Stimulated activated naive CD4-positive, alpha-beta T cell (primary cell): ENCODE data around the gene ANKRD13B.

Experiments used
- DNase-seq, 6 experiments: peaks; one replicate each; lab custom pipeline; 2025; lab: John Stamatoyannopoulos, UW

The ANKRD13B gene

DNA sequence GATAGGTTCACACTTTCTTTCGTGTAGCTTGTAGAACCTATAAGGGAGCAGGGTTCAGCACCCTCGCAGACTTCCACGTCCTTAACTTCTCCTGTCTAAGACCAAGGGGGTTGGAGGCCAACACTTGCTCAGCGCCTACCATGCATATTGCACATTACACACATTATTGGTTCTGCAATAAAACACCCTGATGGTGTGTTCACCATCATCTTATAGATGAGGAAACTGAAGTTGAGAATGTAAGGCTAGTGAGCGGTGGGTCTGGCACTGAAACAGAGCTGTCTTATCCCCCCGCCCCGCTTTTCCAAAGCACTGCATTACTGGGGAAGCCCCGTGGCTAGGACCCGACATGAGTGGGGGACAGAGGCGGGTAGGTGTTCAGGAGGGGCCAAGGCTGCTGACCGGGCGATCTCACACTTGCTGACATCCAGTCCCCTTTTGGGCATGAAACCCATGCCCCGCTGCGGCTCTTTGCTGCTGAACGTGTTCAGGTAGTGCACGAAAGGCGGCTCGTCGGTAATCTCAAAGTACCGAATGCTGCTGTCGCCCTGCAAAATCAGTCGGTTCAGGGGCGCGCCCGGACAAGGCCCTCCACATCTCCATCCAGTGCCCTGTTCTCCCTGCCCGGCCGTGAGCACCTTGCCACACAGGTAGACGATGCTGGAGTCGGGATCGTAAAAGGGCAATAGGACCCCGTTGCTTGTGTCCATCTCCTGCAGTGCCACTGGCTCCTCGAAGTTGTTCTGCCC, 23.5 kb downstream of the ANKRD13B start:
- DNase-seq: peak in 2 of 6 experiments; percentile 22 to 31

DNA sequence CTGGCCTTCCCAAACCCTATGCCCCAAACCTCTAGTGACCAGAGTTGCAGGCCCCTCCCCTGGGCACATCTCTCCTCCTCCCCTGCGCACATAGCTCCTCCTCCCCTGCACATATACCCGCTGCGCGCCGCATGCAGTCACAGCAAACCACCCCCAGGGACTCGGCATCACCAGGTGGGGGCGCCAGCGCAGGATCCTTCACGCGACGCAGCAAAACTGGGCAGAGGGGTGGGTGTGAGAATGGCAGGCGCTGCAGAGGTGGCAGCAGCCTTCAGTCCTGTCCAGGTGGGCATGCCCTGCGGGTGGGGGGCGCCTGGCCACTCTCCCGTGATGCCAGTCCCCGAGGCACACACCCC, 24.2 kb downstream of the ANKRD13B start:
- DNase-seq: peak; percentile 78 to 88 (median 82)

DNA sequence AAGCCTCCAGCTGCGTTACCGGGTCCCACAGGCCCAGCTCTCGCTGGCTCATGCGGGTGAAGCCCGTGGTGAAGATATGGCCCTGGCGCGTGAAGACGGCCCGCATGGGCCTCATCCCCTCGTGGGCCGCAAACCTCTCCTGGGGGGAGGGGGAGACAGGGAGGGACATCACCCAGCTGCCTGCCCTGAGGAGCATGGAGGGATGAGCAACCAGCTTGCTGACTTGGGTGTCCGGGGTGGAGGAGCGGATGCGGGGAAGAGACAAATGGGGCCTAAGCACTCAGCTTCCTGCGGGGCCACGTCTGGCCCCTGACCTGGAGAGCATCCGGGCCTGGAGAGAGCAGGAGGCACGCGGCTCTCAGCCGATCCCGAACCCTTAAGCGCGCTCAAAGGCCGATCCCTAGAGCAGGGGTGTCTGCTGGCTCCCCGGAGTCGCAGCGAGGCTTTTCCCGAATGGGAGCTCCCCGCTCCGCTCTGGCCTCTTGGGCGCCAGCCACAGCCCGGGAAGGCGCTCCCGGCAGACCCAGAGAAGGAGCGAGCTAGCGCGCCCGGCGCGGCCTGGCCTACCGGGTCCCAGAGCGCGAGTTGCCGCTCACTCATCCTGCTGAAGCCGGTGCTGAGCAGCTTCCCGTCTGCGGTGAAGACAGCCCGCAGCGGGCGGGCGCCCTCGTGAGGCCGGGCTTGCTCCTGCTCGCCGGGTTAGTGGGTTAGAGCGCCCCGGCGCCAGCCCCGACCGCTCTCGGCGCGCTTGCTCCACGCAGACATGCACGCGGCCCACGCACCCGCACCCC, 24.7 kb downstream of the ANKRD13B start:
- DNase-seq: peak; percentile 73 to 85 (median 79)

DNA sequence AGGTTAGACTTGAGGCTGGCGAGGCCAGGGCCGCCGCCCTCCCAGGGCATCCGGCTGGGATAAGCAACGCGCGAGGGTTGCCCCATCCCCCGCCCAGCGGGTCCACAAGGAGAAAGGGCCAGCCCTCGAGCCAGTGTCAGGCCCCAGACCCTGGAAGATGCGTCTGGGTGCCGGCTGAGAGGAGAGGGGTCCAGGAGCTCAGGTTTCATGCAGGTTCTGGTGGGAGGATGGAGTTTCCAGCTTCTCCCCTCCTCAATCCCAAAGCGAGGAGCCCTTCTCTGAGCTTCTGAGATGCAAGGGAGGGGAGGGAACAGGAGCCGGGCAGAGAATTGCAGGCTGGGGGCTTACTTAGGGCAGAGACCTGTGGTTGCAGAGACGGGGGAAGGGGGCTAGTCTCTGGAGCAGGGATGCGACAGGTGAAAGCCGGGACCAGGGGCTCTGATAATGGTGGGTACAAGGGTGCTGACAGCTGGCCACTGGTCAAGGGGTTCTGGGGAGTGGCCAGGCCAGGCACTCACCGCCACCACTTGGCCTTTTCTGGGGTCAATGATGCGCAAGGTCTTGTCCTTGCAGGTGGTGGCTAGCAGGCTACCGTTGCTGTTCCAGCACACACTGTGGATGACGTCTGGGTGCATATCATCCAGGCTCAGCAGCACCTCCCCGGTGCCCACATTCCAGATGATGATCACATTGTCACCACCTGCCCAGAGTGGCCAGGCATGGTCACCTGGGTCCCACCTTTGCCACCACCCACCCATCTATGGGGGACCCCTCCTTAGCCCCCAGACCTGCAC, 25.5 kb downstream of the ANKRD13B start:
- no peak for DNase-seq

DNA sequence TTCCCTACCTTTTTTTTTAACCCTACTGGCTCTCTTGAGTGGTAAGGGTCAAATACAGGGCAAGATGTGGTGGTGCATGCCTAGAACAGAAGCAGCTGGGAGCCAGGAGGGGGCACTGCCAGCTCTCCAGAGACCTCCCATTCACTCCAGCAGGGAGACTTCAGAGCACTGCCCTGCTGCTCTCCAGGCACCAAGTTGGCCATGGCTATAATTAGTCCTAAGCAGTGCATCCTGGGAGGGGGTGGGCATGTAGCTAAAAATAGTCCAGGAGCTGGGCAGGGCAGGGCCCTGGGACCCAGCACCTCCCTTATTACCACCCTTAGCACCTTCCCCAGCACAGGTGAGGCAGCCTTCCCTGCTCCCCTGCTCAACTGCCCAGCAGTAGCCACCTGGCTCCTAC, 26.3 kb downstream of the ANKRD13B start:
- DNase-seq: no peak

DNA sequence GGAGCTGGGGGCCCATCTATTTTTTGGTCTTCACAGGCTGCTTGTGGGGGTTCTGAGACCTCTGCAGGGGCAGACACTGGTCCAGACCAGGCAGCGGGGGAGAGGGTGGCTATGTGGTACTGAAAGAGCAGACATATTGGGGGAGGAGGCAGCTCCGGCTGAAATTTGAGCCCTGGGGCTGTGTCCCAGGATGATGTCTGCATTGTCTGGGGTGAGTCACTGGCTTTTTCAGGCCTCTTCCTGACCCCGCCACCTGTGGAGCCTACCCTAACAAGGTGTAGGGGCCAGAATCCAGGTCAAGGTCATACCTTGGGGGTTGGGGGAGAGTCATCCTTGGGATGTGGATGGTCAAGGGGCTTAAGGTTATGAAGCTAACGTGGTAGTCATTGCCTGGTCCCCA, 27.3 kb downstream of the ANKRD13B start:
- no peak for DNase-seq

DNA sequence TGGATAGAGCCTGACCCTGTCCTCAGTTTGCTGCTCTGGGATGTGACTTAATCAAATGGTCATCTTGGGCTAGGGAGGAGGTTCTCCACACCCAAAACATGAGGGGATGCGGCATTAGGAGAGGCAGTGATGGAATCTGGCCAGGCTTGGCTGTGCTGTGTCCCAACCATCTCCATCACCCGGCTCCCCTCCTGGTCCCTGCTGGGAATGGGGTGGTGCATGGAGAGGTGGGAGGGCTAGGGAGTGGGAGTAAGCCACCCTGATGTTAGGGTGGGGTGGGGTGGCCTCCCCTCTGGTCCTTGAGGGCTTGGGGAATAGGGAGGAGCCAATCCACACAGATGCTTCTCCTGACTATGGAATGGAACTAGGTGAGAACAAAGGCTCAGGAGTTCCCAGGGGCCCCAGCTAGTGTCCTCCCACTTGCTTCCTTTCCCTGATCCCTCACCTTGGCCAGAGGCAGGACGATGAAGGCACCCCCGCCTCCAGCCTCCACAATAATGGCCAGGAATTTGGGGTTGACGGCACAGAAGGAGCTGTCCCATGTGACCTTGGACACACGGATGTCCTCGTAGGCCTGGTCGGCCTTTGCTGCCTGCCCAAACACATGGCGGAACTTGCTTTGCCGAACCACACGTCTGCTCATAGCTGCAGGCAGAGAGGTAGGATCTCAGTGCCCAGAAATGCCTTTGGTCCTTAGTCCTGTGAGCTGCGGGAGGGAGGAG, 28.0 kb downstream of the ANKRD13B start:
- DNase-seq: no peak

DNA sequence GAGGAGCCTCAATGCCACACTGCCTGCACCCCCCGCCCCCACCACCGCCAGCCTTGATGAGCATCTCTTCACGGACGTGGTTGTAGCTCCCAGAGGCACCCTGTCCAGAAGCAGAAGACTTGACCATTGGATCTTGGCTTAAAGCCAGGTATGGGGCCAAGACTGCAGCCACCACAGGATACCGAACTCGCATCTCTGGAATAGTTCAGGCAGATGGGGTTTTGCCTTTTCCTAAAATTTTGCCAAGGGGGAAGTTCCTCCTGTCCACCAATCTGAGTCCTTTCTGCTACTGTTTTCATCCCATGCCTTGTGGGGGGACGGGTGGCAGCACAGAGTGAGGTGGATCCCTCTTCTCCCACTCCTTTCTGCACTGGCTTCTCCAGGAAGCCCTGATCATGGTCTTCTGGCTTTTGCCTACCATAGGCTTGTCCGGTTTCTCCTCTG, 28.8 kb downstream of the ANKRD13B start:
- DNase-seq: no peak

DNA sequence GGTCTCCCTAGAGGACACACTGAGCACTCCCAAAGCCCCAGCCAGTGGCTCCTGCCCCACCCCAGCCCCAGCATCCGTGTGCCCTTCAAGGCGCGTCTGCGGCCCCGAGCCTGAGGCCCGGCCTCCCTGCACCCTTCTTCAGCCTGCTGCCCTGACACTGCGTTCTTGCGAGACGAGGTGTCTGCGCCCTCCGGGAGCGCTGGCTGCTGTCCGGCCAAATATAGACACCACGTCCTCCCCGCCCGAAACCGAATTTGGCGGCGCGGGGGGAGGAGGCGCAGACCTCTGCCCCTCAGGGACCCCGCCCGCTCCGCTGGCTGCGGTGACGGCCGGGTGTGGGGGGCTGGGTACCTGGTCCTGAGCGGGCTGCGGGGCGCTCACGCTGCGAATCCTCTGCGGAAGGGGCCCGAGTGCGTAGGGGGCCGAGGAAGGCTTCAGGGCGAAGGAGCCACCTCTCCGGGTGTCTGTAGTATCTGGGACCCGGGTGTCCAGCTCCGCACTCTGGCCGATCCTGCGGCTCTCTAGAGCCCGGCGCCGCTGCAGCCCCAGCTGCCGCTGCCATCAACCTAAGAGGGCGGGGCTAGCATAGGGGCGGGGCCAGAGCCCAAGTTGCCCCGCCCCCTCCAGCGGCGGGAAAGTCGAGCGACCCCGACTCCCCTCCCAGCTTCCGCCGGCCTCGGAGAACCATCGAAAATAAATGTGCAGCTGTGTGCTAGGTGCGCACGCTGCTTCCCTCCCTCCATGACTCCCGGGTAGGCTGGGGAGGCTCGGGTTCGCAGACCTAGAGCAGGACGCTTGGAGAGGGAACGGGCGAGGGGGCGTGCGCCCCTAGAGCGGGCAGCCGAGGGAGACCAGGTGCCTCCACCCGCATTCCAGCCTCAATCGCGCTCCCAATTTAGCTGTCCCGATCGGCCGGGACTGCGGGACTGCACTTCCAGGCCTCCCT, 29.7 kb downstream of the ANKRD13B start, which contains the start of gene CORO6:
Gene CORO6 (minus strand): TSS at position 576 of the 946 bp plus-strand sequence. CDS start 1,491 bp downstream, outside the sequence.
- peak; percentile 32 to 71 (median 70) for DNase-seq

DNA sequence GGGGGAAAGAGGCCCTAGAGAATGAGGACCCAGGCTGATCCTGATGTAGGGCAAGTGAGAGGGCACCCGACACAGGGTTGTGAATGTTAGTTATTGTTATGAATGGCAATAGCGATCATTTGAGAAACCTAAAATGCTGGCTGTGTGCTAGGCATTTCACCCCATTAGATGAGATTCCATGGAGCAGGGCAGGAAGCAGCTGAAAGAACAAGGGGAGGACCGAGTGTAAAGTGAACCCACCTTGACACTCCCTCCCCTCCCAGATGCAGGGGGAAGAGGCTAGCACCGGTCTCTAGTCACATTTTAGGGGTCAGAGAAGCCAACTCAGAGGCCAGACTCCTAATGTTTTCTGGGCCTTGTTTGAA, 30.3 kb downstream of the ANKRD13B start:
- no peak for DNase-seq

DNA sequence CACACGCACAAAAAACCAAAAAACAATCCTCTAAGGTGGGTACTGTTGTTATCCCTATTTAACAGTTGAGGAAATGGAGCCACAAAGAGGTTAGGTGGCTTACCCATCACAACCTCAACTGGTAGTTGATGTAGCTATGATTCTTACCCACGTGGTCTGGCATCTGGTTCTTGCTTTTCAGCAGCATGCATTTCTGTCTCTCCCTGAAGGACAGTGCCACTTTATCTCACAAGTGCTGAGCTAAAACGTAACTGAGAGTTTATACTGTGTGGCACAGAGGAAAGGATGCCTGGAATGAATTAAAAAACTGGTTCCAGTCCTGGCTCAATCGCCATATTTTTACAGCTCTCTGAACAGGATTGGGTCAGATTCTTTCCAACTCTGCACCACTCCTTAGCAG, 31.7 kb downstream of the ANKRD13B start:
- no peak for DNase-seq

DNA sequence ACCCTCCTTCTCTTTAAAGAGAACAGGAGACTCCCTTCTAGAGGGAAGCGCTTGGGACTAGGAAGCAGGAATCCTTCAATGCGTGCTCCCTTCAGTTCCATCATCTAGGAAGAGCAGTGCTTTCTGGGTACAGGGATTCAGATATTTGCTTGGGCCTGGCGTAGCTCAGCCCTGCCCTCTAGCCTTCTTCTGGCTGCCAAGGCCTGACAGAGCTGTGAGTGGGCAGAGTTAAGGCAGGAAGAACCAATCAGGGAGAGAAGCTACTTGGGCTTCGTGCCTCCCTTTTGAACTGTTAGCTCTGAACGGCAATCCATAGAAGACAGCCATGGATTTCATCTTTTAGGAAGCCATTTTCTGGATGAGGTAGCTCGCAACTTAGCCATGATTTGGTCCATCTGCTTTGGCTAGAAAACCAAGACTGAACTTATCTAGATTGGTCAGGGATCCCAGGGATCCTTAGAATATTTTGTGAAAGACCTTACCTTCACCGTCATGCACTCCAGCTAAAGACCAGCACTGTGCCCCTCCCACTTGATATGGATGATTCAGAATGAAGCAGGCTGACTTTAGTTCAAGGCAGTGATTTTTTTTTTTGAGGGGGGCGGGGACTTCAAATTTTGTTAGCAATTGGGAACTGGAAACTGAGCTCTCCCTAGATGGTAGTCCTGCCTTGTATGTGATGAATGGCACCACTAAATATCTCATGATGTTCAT, 32.3 kb downstream of the ANKRD13B start:
- no peak for DNase-seq

DNA sequence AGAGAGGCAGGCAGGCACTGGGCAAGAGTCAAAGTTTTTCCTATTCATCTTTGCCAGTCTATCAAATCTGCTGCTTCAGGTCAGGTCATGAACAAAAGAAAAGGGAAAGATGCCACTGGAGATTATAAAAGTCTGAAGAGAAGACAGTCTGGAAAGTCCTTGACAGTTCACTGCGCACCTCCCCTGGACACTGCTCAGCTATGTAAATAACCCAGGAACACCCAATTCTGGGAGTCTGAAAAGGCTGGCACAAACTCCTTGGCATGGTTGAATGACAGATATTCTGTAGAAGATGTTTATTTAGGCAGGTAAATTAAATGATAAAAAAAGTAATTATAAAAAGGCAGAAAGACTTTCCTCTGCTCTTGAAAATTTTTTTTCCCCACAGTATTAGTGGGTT, 35.0 kb downstream of the ANKRD13B start:
- DNase-seq: no peak

DNA sequence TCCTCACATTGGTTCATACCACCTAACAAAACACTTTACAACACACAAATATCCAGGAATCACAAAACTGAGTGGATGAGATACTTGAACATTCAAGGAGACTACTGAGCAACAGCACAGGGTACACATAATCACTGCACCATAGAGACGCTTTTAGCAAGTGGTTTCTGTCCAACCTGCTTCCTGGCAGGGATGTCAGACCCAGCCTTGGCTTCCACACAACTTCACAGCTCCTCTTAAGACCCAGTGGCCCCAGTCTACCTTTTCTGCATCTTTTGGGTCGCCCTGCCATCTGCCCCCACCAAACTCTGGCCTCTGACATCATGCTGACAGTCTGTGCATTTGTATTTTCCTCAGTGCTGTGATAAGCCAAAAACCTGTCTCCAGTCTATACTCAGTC, 35.7 kb downstream of the ANKRD13B start:
- DNase-seq: no peak

DNA sequence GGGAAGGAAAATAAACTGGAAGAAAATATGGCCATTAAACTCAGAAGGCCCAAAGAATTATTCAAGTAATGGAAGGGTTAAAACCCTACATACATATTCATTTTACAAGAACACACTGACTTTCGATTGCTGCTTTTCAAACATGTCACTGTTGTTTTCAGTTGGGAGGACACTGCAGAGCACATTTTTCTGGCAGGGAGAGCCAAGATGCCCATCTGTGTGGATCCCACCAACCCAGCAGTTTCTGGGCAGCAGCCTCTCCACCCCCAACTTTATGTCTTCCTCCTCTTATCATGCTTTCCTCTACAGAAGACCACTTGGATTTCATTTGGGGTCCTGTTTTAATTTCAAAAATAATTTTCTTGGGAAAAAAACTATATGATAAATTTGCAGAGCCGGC, 36.9 kb downstream of the ANKRD13B start:
- DNase-seq: no peak

DNA sequence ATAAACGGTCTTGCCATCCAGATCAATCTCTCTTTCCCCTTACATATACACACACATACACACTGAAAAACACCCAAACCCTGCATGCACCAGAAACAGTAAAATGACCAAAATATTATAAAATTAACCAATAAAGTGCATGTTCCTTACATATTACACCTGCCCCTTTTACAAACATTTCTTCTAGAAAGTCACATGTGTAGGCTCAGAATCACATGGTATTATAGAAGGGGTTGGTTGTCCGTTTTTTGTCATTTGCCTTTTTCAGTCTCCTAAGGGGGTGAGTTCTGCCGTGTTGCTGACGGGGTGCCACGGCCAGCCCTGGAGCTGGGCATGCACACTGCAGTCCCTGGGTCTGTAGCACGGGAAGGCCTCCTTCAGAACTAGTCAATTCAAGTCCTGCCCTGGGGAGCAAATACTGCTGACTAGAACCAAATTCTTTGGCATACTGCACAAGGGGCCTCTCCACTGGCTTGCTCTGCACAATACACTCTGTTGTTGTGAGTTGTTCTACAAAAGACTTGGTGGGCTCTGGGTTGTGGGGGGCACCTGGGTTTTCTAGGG, 37.8 kb downstream of the ANKRD13B start:
- no peak for DNase-seq

DNA sequence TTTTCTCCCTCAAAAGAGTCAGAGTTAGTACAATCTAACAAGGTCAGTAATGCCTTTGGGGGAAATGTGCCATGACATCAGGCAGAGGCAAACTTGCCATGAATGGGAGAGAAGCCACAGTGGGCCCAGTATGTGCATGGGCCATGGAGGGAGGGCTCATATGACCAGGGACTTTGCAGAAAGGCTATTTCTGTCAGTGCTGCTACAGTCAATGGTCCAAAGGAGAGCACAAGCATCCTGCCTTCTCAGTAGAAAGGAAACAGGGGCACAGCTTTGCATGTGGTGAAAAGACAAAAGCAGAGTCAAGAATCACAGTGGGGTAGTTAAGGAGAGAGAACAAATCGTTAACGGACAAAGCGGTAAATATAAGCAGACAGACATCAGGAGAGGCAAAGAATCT, 41.0 kb downstream of the ANKRD13B start:
- DNase-seq: no peak

DNA sequence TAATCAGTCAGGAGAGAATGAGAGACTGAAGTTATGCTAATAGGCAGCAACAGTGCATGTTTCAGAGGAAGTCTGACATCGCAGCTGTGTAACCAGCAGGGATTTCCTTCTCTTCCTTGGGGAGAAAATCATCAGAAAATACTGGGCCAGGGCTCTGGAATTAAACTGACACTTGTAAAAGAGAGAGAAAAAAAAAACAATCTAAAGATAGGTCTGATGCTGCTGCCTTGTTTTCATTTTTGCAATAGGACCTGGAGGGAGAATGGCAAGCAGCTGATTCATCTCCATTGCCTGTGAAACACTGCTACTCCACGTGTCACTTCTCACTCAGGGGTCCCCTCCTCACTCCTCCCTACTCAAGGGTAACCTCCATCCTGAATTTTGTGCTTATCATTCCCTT, 47.5 kb downstream of the ANKRD13B start:
- no peak for DNase-seq

DNA sequence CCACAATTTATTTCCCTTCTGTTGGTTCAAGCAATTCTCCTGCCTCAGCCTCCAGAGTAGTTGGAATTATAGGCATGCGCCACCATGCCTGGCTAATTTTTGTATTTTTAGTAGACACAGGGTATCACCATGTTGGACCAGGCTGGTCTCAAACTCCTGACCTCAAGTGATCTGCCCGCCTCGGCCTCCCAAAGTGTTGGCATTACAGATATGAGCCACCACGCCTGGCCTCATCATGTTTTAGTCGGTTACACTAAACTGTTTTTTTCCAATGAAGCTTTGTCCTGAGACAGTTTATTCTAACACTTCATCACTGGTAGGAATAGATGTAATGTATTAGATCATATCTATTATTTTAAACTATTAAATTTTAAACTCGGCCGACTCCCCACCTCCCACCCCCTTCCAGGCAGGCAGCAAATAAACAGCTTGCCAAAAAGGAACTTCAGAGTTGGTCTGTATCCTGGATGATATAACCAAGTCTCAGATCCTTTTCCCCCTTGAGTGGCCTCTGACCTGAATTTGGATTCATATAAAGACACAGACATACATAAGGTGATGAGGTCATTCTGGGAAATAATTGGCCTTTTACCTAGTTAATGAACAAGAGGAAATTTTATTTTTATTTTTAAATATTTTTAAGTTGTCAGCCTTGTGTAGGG, 48.2 kb downstream of the ANKRD13B start:
- no peak for DNase-seq
